ENCODE results near the gene THRB.
A peak's percentile ranks its signal among the peaks of the same experiment; 100 is the strongest.

The THRB gene

DNA sequence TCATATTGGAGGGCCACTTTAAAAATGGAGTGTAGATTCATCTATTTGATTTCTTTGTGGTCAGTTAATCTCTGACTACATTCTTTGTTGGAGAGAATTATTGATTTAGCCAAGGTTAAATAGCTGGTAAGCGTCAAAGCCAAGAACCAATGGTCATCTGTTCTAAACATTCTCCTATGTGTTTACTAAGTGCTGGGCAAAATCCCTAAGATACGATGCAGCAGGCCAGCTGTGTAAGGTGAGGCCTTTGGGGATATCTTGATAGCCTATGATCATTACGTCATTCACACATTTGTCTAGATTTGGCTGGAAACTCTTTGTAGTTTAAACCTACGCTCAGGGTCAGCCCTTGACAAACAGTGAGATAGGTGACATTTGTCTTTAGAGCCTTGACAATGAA lies 313.4 kb downstream of the THRB start:
- no peak for DNase-seq (ENCODE audit: low spot score)

DNA sequence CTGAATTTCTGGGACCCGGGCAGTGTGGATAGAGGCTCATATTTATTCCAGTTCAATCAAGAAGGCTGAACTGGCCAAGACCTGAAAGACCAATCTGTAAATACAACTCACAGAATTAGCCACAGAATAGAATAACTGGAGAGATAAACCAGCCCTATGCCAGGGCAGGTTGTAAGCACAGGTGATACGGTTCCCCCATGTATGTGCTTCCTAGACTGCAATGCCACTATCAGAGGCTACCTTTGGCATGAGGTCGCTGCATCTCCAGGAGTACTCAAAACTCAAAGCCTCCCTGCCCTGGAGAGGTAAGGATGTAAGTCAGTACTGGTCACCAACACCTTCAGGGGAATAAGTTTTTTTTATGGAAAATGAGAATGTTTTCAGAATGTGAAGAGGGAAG lies 314.0 kb downstream of the THRB start:
- DNase-seq (ENCODE audit: low spot score), result no peak

DNA sequence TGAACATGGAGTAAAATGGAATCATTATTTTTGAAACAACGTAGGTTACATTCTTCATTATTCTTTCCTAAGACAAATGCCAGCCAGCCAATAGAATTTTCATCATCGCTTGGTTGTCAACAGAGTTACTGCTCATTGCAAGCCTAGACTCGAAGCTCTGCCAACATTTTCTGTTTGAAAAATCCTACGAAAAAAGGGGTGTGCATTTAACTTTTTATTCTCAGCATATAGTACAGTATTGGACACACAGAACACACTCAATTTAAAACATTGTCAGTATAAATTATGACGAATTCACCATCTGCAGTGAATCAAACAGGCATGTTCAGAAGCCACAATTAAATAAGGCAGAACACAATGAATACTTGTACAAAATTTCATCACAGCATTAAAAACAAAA lies 317.4 kb downstream of the THRB start:
- DNase-seq (ENCODE audit: low spot score), result no peak

DNA sequence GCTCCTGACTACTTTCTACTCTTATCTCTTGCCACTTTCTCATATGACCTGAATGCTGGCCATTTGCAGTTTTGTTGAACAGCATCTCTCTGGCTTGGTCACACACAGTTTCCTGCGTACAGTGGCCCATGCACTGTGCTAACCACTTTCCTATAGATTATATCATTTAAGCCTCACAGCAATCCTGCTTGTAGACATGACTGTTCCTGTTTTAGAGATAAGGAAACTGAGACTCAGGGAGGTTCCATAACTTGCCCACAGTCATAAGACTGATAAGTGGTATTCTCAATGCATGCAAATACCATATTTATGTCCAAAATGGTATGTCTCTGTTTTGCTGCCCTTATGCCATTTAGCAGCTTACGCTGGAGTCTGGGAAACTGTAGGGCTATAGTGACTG lies 320.0 kb downstream of the THRB start:
- DNase-seq (ENCODE audit: low spot score), result no peak

DNA sequence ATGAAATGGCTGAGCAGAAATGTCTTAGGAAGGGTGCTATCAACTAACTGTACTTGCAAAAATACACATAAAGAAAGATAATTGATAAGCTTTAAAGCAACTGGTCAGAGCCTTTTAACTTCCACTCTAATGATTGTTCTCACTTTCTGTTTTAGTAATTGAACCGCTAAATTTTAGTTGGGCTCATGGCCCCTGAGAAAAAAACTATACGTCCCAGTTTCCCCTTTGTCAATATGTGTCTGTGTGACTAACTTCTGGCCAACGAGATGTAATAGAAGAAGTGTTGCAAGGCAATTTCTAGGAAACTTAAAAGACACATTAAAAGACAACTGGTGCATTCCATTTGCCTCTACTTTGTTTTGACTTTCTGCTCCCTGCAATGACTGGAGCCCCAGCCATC lies 325.7 kb downstream of the THRB start:
- no peak for DNase-seq (ENCODE audit: low spot score)

DNA sequence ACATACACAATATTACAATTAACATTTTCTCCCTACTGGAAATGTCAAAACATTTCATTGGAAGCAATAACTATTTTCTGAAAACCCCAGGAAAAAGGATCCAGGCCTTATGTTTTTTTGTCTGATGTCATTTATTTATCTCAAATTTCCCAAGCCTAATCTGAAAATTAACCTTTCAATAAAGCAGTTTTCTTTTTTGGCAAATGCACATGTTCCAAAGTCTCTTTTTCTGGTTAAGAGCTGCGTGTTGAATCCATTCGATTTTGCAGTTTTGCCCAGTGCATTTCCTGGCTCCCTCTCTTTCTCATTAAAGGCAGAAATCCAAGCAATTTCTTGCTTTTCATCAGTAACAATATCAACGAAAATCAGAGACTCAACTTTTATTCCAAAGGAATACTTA lies 327.2 kb downstream of the THRB start:
- no peak for DNase-seq (ENCODE audit: low spot score)

DNA sequence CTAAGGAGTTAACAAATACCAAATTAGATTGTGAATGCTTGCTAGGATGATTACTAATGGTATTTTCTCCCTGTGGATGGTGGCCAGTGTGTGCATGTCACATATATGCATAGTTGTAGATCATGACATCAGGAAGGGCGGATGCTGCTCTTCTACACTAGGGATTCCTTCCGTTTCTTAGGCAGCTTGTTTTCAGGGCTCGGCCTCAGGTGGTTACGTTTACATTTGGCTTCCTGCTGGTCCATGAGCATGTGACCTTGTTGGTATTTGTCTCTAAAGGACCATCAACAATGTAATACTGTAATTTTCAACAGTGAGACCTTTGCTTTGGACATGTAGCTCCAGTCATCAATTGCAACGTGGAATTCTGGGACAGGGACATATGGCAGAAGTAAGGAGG lies 328.1 kb downstream of the THRB start:
- DNase-seq (ENCODE audit: low spot score), result no peak

DNA sequence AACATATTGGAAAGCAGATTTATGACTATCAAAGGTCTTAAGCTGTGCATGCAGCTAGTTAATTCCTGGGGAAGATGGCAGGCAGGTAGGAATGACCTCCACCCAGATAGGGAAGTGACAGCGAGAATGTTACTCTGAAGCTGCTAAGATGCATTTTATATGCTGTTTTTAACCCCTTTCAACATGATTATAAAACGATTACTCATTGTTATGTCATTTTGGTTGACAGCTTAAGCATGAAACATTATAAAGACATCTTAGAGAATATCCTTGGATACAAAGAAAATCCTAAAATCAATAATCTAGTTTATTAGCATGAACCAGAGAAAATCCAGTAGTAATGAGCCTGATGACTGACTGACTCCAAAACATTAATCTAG lies 329.1 kb downstream of the THRB start:
- no peak for DNase-seq (ENCODE audit: low spot score)

DNA sequence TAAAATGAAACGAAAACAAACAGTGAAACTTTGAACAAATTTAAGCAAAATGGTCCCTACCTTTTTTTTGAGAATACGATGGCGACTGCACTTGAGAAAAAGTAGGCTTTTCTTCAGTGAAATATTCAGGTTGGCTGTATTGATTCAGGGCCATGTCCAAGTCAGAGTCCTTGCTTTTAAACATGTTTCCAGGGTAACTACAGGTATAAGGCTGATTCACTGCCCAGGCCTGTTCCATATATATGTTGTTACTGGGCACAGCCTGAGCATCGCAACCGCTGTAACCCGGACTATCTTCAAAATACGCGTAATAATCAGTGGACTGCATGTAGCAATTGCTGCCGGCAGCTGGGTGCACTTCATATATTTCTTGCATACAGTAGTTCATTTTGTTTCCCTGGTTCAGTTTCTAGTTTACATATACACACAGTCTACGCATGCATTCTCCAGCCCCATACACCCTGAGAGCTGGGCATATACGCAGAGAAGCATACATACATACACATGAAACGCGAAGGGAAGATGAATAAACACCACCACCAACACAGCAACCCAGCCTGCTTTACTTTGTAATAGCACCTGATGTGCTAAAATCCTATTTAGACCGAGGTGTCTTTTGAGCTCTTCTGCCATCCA lies 329.6 kb downstream of the THRB start:
- DNase-seq (ENCODE audit: low spot score), result no peak

DNA sequence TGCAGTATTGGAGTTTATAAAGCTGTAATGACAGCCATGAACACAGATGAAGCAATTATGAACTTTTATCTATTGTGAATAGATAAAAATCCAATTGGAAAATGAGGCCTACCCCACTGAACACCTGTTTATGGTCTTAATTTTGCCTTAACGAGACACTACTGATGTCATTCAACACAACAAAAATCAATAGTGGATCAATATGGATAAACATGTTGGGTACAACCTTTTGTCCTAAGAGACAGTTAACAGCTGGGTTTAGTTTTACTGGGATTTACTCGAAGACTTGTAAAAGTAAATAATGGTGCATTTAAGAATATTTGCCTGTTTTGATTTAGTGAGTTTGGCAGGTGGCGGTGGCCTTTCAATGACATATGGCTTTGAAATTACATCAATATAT lies 331.7 kb downstream of the THRB start:
- DNase-seq (ENCODE audit: low spot score), result no peak

DNA sequence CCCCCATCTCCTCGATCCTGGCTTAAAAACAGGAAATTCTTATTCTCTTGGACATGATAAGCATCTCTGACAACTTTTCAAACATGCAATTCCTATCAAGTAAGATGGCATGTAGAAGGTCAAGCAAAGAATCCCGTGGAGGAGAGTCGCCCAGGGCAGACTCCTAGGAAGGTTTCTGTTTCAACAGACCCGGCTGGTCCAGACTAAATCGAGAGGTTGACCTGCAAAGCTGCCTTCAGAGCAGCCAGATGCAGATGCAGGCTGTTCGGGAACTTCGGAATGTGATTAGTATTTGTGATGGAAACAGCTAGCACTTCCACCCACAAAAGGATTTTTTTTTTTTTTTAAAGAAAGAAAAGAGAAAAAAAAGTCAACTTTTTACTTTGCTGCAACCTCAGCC lies 332.8 kb downstream of the THRB start:
- DNase-seq (ENCODE audit: low spot score), result no peak

DNA sequence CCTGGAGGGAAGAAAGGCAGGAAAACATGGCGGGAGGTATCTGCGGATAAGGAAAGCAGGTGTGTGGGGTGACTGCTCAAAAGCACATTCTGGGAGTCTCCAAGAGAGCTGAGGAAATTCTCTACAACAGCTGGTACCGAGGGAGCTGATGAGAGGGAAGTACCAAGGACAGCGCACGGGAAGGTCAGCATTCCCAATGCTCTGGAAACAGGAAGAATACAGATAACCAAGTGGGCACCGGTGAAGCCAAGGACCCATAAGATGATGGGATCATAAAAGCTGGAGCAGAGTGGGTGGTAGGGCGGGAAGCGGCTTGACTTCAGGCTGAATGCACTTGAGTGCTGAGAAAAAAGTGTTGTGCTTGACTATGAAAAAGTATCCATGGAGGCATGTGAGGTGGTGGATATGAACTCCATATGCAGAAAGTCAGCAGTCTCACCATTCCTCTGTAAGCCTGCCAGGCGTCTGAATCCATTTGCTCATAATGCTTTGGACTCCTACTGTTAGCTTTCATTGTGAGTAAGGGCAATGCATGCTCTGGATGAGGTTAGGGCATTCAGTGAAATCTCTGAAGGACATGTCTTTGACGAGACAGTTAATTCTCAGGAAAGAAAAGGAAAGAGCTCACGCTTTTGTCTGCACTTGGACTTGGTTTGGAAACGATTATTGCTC lies 334.1 kb downstream of the THRB start:
- DNase-seq (ENCODE audit: low spot score), result peak; percentile 19

DNA sequence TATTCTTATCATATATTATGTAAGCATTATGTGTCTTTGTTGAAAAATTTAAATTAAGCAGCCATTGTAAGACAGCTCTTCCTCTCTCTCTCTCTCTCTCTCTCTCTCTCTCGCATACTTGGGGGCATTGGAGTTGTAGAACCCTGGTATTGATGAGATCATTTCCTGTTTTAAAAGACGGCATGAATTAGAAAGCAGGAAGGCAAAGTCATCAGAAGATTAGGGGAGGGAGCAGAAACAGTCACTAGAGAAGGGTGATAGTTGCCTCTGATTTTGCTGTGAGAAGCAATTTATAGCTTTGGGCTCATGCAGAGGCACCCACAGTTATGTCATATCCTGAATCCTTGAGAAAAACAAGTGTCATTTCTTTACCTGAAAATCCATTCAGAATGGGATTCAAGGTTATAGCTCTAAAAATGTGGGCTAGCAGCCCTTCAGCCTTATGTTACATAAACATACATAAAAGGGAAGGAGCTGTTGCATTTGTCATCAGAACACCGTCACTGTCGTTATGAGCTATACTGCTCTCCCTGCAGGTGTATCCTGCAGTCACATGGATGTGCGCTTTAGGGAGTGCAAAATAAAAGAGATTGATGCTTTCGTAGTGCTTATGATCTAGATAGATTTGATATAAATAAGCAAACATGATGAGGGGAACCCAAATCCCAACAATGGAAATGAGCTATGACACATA lies 335.7 kb downstream of the THRB start:
- DNase-seq (ENCODE audit: low spot score), result peak; percentile 11

DNA sequence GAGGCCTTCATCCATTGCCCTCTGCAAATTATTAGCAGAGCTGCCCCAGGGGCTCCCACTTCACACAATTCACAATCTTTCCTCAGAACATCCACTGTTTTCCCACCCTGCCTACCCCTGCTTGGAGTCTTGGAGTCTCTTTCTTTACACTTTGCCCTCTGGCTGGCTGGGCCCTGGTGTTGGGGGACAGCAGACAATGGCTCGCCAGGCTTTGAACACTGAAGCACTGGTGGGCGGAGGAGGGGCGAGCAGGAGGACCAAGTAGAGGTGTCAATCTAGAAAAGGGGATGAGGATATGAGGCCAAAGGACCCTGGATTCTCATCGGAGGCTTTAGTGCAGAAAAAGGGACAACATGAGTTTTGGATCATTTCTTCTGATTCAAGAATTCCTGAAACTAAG lies 337.5 kb downstream of the THRB start:
- no peak for DNase-seq (ENCODE audit: low spot score)

DNA sequence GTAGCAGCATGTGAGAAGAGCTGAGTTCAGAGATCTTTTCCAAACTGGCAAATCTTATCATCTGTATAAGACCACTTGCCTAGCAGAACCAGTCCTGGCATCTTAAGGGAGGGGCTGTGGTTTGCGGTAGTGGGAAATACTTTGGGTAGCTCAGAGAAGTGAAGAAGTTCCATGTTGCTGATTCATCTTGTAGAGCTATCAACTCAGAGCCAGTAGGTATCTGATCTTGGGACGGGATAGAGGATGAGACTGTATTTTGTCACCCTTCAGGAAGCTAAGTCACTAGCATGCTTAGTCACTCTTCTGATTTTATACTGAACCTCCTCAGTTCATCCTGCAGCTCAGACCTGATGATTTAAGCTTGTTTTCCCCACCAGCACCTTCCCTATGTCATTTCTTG lies 338.2 kb downstream of the THRB start:
- peak; percentile 45 for DNase-seq (ENCODE audit: low spot score)

DNA sequence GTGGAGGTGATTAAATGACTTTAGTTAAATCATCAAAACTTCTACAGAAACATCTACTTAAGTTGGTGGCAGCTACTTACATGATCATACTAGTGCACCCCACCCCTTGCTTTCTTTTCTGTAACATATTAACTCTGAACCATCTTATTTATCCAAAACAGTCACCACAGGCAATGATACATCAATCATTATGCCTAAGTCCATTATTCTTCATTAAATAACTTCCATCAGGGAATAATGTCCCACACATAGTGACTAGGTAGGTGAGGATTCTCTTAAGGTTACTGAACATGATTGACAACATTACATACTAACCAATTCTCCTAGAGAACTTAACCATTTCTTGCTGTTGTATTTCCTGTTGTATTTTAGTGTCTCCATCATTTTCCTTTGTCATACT lies 339.4 kb downstream of the THRB start:
- no peak for DNase-seq (ENCODE audit: low spot score)

DNA sequence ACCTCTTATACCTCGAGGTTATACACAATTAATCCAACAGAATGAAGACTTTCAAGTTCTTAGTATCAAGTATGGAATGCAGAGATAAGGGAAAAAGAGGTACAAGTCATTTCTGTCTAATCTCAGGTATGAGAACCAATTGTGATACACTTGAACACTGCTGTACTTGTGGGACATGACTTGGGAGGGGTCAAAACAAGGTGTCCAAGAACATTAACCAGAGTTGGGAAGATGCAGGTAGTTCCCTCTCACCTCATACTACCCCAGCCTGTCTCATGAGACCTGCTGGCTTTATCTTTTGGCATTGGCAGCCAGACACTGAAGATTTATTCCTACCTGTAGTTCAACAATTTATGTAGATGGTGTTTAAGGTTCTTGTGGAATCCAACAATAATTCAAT lies 339.9 kb downstream of the THRB start:
- DNase-seq (ENCODE audit: low spot score), result no peak

DNA sequence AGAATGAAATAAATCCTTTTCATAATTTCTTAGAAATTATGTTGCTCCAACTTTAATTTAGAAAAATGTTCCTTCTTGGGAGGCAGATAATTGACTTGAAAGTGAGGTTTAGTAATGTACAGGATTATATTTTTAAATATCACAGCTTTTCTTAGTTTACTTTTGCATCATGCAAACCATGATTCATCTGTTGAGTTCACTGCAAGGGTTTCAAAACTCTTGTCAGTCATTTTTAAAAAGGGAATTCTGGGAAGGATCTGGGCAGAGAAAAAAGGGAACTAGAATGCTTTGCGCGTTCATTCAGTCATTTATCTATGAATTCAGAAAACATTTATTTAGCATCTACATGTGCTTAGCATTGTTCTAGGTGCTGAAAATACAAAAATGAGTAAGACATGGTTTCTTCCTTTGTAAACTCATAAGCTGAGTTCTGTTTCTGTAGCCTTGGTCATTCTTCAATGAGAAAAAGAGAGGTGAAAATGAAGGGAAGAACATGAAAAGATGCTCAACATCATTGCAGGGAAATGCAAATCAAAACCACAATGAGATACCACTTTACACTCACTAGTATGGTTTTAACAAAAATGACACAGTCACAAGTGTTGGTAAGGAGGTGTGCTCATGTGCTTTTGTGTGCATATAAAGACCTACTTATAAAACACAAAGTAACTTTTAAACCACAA lies 340.5 kb downstream of the THRB start:
- no peak for DNase-seq (ENCODE audit: low spot score)

DNA sequence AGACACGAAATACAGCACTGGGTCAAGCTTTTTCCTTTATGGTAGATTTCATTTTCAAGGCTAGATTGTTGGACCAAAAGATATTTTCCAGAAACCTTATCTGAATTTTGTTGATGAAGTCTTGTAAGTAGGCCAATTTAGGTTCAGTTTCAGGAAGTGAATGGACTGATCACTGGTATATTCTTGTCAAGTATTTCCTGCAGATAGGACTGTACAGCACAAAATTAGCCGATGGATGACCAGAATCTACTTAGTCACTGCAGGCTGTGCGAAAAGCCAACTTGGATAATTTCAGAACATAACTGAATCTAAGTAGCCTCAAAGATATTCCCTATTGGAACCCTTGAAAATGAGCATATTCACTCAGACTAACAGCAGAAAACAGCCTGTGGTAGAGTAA lies 343.1 kb downstream of the THRB start:
- DNase-seq (ENCODE audit: low spot score), result no peak

DNA sequence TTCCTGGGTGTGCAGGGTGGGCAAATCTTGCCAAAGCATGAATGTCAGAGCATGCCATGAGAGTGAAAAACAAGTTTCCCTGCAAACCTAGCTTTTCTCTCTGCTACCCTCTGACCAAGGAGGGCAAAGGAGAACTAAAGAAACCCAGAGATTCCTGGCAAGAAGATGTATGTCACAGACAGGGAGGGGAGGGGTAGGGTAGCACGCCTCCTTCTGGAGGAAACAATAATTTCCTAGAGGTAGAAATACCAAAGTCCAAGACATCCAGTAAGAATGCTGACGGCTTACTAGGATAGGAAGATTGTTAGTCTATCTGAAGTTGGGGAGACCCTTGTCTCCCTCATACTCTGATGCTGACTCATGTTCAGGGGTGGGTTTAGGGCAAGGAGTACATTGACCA lies 345.6 kb downstream of the THRB start:
- no peak for DNase-seq (ENCODE audit: low spot score)

DNA sequence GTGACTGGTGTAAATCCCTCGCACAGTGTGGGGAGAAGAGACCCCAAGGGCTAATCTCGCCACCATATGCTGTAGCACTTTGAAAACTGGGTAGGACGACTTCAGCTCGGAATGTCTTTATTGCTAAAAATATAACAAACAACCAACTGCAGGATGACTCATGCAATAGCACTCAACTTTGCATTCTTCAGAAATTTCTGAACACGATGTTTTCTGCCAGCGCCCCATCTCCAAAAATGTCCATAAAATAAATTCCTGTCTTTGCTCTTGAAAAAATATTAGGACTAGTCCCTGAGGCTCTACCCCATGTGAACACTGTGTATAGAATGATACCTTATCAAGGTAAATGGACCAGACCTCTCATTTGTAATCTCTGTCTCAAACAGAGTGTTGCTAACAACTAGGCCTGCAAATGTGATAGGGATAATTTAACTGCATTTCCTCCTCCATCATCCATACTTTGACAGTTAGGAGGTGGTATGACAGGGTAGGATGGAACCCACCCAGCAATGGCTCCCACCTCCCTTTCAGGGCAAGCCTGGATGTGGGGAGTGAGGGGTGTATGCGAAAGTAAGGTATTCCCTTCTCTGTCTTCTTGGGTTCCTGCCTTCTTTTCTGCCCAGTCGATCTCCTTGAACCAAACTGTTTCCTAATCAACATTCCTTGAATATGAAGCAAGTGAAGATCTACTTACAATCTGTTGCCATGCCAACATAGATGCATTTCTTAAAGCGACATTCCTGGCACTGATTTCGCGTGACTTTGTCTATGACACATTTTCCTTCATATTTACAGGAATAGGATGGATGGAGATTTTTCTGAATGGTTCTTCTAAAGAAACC lies 348.4 kb downstream of the THRB start:
- DNase-seq (ENCODE audit: low spot score), result peak; percentile 10

DNA sequence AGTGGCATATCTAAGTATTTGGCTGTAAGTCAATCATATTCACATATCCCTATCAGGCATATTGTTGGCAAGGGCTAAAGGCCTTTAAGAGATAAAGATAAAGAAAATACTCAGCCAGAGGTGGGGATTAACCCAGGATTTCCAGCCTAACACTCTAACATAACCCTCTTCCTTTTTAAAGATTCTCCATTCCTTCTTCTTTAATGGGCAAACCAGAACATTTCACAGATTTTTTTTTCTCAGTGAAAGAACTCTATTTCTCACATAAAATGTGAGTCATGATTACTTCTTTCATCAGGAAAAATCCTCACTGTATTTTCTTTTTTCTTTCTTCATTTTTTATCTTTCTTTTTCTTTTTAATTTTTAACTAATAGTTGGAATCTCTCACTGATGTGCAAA lies 349.2 kb downstream of the THRB start:
- no peak for DNase-seq (ENCODE audit: low spot score)

All from RKO (cell line).